Frontal cortex (tissue), 4 donors: ENCODE results near the gene SPATA31C1. TPM values are rescaled to one million over a fixed set of nuclear protein-coding genes. Genes with fewer than 3 reads are reported as not detected.
"Not testable (repeated sequence)": the region's sequence is repeated elsewhere in the genome, so short reads cannot be mapped to it uniquely, and the experiment has no call there.

Experiments
- DNase-seq, 2 donors: peaks; one replicate each; pipeline ENCODE4 v3.0.0; 2012; ENCODE audit warnings: low spot score in 2 of 2
- FAIRE-seq: peaks from 2 replicates; lab custom pipeline; 2012; peaks lifted over from hg19 to GRCh38; lab: Jason Lieb, UNC
- total RNA-seq: library from RNA; depleted of rRNA; stranded (reverse); fragments of >200 nt; gene quantifications from one replicate; pipeline ENCODE4 v1.2.3, GENCODE V29; 2014
- donor health status: control.
- donor health status: control.
- donor health status: control.

Gene SPATA31C1
- total RNA-seq, 1 donor from 2014 or later = not detected

GRCh38 chr9:87929152-87929551 lies 11.4 kb downstream of the SPATA31C1 start:
- DNase-seq, FAIRE-seq: not testable (repeated sequence)

- not testable (repeated sequence) for FAIRE-seq, DNase-seq
These were observed 16.7 kb downstream of the SPATA31C1 start for GRCh38 chr9:87934444-87934843.

GRCh38 chr9:87937352-87937751 lies 19.6 kb downstream of the SPATA31C1 start:
- not testable (repeated sequence) for FAIRE-seq, DNase-seq

- FAIRE-seq, DNase-seq: not testable (repeated sequence)
These were observed 20.2 kb downstream of the SPATA31C1 start for GRCh38 chr9:87937918-87938317.

GRCh38 chr9:87938336-87938735 lies 20.6 kb downstream of the SPATA31C1 start:
- FAIRE-seq, DNase-seq: not testable (repeated sequence)

GRCh38 chr9:87939096-87939495 lies 21.3 kb downstream of the SPATA31C1 start:
- not testable (repeated sequence) for FAIRE-seq, DNase-seq

- FAIRE-seq = no peak
These were observed 26.3 kb downstream of the SPATA31C1 start for GRCh38 chr9:87944096-87944495.

GRCh38 chr9:87944682-87945081 lies 26.9 kb downstream of the SPATA31C1 start:
- DNase-seq = no peak

More at GRCh38 chr9:87944096-87944495, 26.3 kb downstream of the SPATA31C1 start:
- no peak for DNase-seq

GRCh38 chr9:87950296-87950695 lies 32.5 kb downstream of the SPATA31C1 start:
- no peak for FAIRE-seq
- DNase-seq = no peak

More at GRCh38 chr9:87944682-87945081, 26.9 kb downstream of the SPATA31C1 start:
- no peak for FAIRE-seq

- FAIRE-seq (no peak), DNase-seq (no peak)
These were observed 33.2 kb downstream of the SPATA31C1 start for GRCh38 chr9:87950765-87951488.

- FAIRE-seq (no peak), DNase-seq (no peak)
These were observed 36.5 kb downstream of the SPATA31C1 start for GRCh38 chr9:87954230-87954629.

GRCh38 chr9:87957839-87958238 lies 40.1 kb downstream of the SPATA31C1 start:
- DNase-seq (no peak), FAIRE-seq (no peak)

- FAIRE-seq (no peak), DNase-seq (no peak)
These were observed 40.8 kb downstream of the SPATA31C1 start for GRCh38 chr9:87958591-87958990.

GRCh38 chr9:87959916-87960581 lies 42.3 kb downstream of the SPATA31C1 start:
- FAIRE-seq (no peak), DNase-seq (no peak)

- FAIRE-seq (no peak), DNase-seq (no peak)
These were observed 46.0 kb downstream of the SPATA31C1 start for GRCh38 chr9:87963770-87964169.

GRCh38 chr9:87964826-87965225 lies 47.1 kb downstream of the SPATA31C1 start:
- no peak for DNase-seq
- no peak for FAIRE-seq

GRCh38 chr9:87968155-87968554 lies 50.4 kb downstream of the SPATA31C1 start:
- DNase-seq (no peak), FAIRE-seq (no peak)

GRCh38 chr9:87970602-87971001 lies 52.8 kb downstream of the SPATA31C1 start:
- DNase-seq (no peak), FAIRE-seq (no peak)

- no peak for DNase-seq
These were observed 55.4 kb downstream of the SPATA31C1 start for GRCh38 chr9:87973122-87973521.

More at GRCh38 chr9:87973122-87973521, 55.4 kb downstream of the SPATA31C1 start:
- FAIRE-seq = no peak
